B cell (primary cell): ENCODE data around the gene MFRP. TPM values are rescaled to one million over a fixed set of nuclear protein-coding genes. Genes with fewer than 3 reads are reported as not detected.

ENCODE experiments used
- ATAC-seq: fragments of 200-7000 bp; cut with Tn5 transposase; one replicate; pipeline ENCODE4 v1.10.0; 2021; ENCODE audit warnings: low read depth, mild to moderate bottlenecking, moderate number of reproducible peaks, moderate library complexity
- CTCF ChIA-PET: fragments of 350-600 bp; sonication (Branson Sonifier 250); formaldehyde crosslinking; loops from one replicate; lab custom pipeline; 2021; ENCODE audit warnings: antibody characterized with exemption, inconsistent platforms; lab: Charles Lee
- POLR2A ChIA-PET: fragments of 350-600 bp; sonication (Branson Sonifier 250); formaldehyde crosslinking; loops from one replicate; lab custom pipeline; 2021; ENCODE audit warnings: antibody characterized with exemption; lab: Charles Lee
- DNase-seq: peaks from one replicate; pipeline ENCODE4 v3.0.0; 2013
- H2AFZ ChIP-seq: 2 replicates; pipeline ENCODE4 v1.6.1; 2012; ENCODE audit warnings: mild to moderate bottlenecking, low read depth, low read length; ENCODE audit not compliant: insufficient read depth, poor library complexity, severe bottlenecking
- H3K27ac ChIP-seq, 2 donors: 1 replicate in 1 of 2; 2 replicates in 1 of 2; pipeline ENCODE4 v1.5.1; 2012 to 2013; ENCODE audit warnings: low read length in 2 of 2, mild to moderate bottlenecking in 2 of 2, moderate library complexity in 1 of 2
- H3K27me3 ChIP-seq, 4 experiments: fragments of 200-600 bp in 1 of 4; sonication (generic) in 1 of 4; replicated peaks in 1 of 4; 1 replicate in 2 of 4; 2 replicates in 2 of 4; pipeline versions ENCODE4 v1.6.1 to v1.7.0; 2013 to 2016; ENCODE audit warnings: low read length in 3 of 4, mild to moderate bottlenecking in 2 of 4, mixed read lengths in 1 of 4, moderate library complexity in 1 of 4; ENCODE audit not compliant: insufficient read depth in 4 of 4, control insufficient read depth in 3 of 4; ENCODE audit errors: control extremely low read depth in 1 of 4
- H3K36me3 ChIP-seq, 2 experiments: replicated peaks in 1 of 2; 1 replicate in 1 of 2; 2 replicates in 1 of 2; pipeline versions ENCODE4 v1.6.1 to v1.7.1; 2013; ENCODE audit warnings: low read length in 1 of 2; ENCODE audit not compliant: insufficient read depth in 2 of 2, control insufficient read depth in 1 of 2; ENCODE audit errors: control extremely low read depth in 1 of 2, extremely low read depth in 1 of 2
- H3K4me1 ChIP-seq, 2 donors: fragments of 200-600 bp in 1 of 2; sonication (generic) in 1 of 2; 1 replicate in 1 of 2; 2 replicates in 1 of 2; pipeline versions ENCODE4 v1.5.1 to v1.6.1; 2013 to 2017; ENCODE audit warnings: low read length in 2 of 2; ENCODE audit not compliant: control insufficient read depth in 2 of 2, insufficient read depth in 2 of 2
- H3K4me2 ChIP-seq: replicated peaks from 2 replicates; pipeline ENCODE3; 2012; ENCODE audit warnings: mild to moderate bottlenecking, low read depth, low read length; ENCODE audit not compliant: poor library complexity, severe bottlenecking
- H3K4me3 ChIP-seq, 5 experiments: fragments of 200-600 bp in 1 of 5; sonication (generic) in 1 of 5; 1 replicate in 3 of 5; 2 replicates in 2 of 5; pipeline versions ENCODE4 v1.5.1 to v1.7.0; 2011 to 2016; ENCODE audit warnings: low read length in 4 of 5, mild to moderate bottlenecking in 4 of 5, low read depth in 2 of 5, control low read depth in 1 of 5, moderate library complexity in 1 of 5; ENCODE audit not compliant: insufficient read depth in 1 of 5; ENCODE audit errors: control extremely low read depth in 1 of 5, extremely low read depth in 1 of 5
- H3K79me2 ChIP-seq: fragments of 200-600 bp; sonication (generic); one replicate; pipeline ENCODE4 v1.6.0; 2016; ENCODE audit warnings: low read length; ENCODE audit not compliant: control insufficient read depth, insufficient read depth
- H3K9ac ChIP-seq: fragments of 200-600 bp; sonication (generic); 2 replicates; pipeline ENCODE4 v1.6.1; 2017; ENCODE audit warnings: mild to moderate bottlenecking, low read length, moderate library complexity
- H3K9me3 ChIP-seq, 3 donors: one replicate each; pipeline versions ENCODE4 v1.6.1 to v1.7.1; 2013; ENCODE audit warnings: low read length in 2 of 3; ENCODE audit not compliant: control insufficient read depth in 2 of 3, insufficient read depth in 1 of 3; ENCODE audit errors: control extremely low read depth in 1 of 3
- H4K20me1 ChIP-seq: 2 replicates; pipeline ENCODE4 v1.6.0; 2012; ENCODE audit warnings: mild to moderate bottlenecking, low read length; ENCODE audit not compliant: insufficient read depth, control insufficient read depth, poor library complexity, severe bottlenecking
- H3K27ac Mint-ChIP-seq: one replicate; pipeline ENCODE4 v1.8.0; 2021; ENCODE audit warnings: mixed read lengths
- H3K27me3 Mint-ChIP-seq: one replicate; pipeline ENCODE4 v1.8.0; 2021; ENCODE audit warnings: mixed read lengths
- H3K4me1 Mint-ChIP-seq: one replicate; pipeline ENCODE4 v1.8.0; 2021; ENCODE audit warnings: mixed read lengths
- H3K4me3 Mint-ChIP-seq: one replicate; pipeline ENCODE4 v1.8.0; 2021; ENCODE audit warnings: mixed read lengths
- H3K9me3 Mint-ChIP-seq: one replicate; pipeline ENCODE4 v1.8.0; 2022; ENCODE audit warnings: mixed read lengths; ENCODE audit not compliant: insufficient read depth
- EZH2 ChIP-seq: IDR thresholded peaks from 2 replicates; pipeline ENCODE4 v1.6.1; 2012; ENCODE audit warnings: borderline replicate concordance, low read depth, mild to moderate bottlenecking, moderate library complexity, low read length; ENCODE audit not compliant: insufficient read depth, poor library complexity, severe bottlenecking
- WGBS: methylation state at CpG from one replicate; pipeline ENCODE4 v1.1.5; 2013; ENCODE audit warnings: missing lambda C conversion rate; ENCODE audit not compliant: insufficient coverage; 5-methylcytosine and 5-hydroxymethylcytosine counted together
- intact Hi-C: fragments of 100-400 bp; cut with micrococcal nuclease; formaldehyde crosslinking; loops from one replicate; pipeline ENCODE4 v1.10.0; 2022
- polyA plus RNA-seq: library from polyadenylated mRNA; depleted of rRNA; stranded (reverse); fragments of >200 nt; gene quantifications from 2 replicates; pipeline ENCODE4 v1.2.3, GENCODE V29; 2012
- total RNA-seq, 2 donors: library from RNA; stranded (reverse); fragments of 120-200 nt in 1 of 2; gene quantifications; 1 replicate in 1 of 2; 2 replicates in 1 of 2; pipeline versions ENCODE4 v1.2.3 to v1.2.4, GENCODE V29; 2013 to 2022
- TF ChIP-seq, protein P1 (sequence below): fragments of 200-600 bp; IDR thresholded peaks from one replicate; pipeline ENCODE4 v1.8.0; 2022; ENCODE audit warnings: antibody characterized with exemption, mild to moderate bottlenecking

The MFRP gene
- total and polyA plus RNA-seq, 2 donors (not counting 1 experiment from before 2014, with no cell fraction given) = not detected

DNA sequence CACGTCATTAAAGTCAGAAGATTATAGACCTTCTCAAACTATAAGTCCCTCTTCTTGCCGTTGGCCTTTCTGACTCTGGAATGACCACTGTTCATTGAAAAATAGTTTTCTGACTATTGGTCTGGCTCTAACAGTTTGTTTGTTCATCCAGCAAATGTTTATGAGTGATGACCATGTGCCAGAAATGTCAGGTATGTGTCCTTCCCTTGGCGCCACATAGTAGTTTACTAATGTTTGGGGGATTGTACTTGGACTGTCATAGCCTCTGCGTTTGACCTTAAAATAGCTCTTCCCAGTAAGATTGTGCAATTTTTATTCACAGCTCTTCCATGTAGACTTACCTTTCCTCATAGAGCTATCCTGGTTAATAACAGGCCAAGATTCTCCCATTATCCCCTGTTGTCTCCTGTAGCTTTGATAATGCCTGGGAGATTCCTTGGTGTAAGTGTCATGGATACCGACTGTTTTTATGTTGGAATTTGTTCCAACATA, 43.2 kb downstream of the MFRP start:
- Histone ChIP-seq H3K27me3 (no peaks in the 10 kb centered on the region), H3K4me1 (no peaks in the 10 kb centered on the region), H2AFZ (no peak overlapping the region), H3K27ac (no peak overlapping the region), H3K79me2 (no peaks in the 10 kb centered on the region), H3K9me3 (no peaks in the 10 kb centered on the region), H3K4me2 (no peak overlapping the region), H3K4me3 (no peak overlapping the region), H4K20me1 (no peaks in the 10 kb centered on the region), H3K9ac (no peak overlapping the region), H3K36me3 (peaks cover 39 to 72% of the 10 kb centered on the region in 2 experiments)
- Mint-ChIP-seq H3K9me3 (no peaks in the 10 kb centered on the region), H3K27ac (no peak overlapping the region), H3K27me3 (no peaks in the 10 kb centered on the region), H3K4me3 (no peak overlapping the region), H3K4me1 (no peaks in the 10 kb centered on the region)
- intact Hi-C loops = no loop called here
- ChIA-PET POLR2A (no interaction called here), CTCF (interaction anchor here (0.9 to 1.6 kb wide), 2 partner anchors 19 to 20 kb away, joined by 3 to 4 read pairs; no protein-coding TSS in a partner anchor)
- no peak for TF ChIP-seq EZH2
- TF ChIP-seq, protein P1, sequence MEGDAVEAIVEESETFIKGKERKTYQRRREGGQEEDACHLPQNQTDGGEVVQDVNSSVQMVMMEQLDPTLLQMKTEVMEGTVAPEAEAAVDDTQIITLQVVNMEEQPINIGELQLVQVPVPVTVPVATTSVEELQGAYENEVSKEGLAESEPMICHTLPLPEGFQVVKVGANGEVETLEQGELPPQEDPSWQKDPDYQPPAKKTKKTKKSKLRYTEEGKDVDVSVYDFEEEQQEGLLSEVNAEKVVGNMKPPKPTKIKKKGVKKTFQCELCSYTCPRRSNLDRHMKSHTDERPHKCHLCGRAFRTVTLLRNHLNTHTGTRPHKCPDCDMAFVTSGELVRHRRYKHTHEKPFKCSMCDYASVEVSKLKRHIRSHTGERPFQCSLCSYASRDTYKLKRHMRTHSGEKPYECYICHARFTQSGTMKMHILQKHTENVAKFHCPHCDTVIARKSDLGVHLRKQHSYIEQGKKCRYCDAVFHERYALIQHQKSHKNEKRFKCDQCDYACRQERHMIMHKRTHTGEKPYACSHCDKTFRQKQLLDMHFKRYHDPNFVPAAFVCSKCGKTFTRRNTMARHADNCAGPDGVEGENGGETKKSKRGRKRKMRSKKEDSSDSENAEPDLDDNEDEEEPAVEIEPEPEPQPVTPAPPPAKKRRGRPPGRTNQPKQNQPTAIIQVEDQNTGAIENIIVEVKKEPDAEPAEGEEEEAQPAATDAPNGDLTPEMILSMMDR = no peak
- no peak for ATAC-seq
- no peak for DNase-seq
- 100% methylated on average over 1 of the region's 5 CpGs for WGBS

DNA sequence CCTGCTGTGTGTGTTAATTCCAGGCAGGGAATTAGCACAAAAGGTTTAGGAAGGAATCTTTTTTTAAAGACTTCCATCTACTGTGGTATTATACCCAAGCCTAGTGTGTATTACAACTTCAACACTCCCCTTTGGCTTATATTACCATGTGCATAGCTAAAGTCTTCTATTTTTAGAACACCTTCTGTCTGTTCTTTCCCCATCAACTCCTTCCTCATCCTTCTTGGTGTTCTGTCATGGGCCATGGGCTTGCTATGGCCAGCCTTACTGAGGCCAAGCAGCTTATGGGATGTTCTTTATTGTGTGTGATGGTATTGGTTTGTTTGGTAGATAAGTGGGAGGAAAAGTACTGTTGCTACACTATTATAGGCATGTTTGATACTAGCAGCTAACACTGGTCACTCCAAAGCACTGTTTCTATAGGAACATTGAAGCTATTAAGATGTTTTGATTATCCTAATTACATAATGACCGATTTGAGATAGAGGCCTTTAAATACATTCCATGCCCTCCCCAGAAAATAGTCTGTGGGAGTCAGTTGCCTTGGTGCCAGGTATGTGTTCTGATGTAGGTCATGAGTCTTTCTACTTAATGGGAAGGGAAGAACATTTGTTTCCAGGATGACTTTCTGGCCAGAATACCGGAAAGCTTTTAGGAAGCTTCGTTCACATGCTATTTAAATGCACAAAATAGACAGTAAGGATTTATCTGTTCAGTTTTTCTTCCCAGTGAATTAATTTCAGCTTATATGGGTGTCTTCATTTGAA, 46.1 kb downstream of the MFRP start:
- TF ChIP-seq, protein P1 = no peak
- TF ChIP-seq EZH2 = no peak
- Histone ChIP-seq H3K4me2 (no peak overlapping the region), H3K79me2 (no peaks in the 10 kb centered on the region), H4K20me1 (no peaks in the 10 kb centered on the region), H3K4me3 (no peak overlapping the region), H3K27me3 (no peaks in the 10 kb centered on the region), H2AFZ (no peak overlapping the region), H3K9ac (no peak overlapping the region), H3K4me1 (no peaks in the 10 kb centered on the region), H3K9me3 (no peaks in the 10 kb centered on the region), H3K36me3 (peaks cover 38 to 83% of the 10 kb centered on the region in 2 experiments), H3K27ac (no peak overlapping the region)
- ChIA-PET CTCF (interaction anchor here (0.9 to 2.0 kb wide), 5 partner anchors 21 to 131 kb away, joined by 3 to 5 read pairs (median 4); no protein-coding TSS in a partner anchor), POLR2A (no interaction called here)
- ATAC-seq (no peak), DNase-seq (no peak)
- Mint-ChIP-seq H3K4me3 (no peak overlapping the region), H3K27ac (no peak overlapping the region), H3K27me3 (no peaks in the 10 kb centered on the region), H3K4me1 (no peaks in the 10 kb centered on the region), H3K9me3 (no peaks in the 10 kb centered on the region)
- no CpG with 5 or more reads among the region's 3 CpGs for WGBS
- intact Hi-C loops = no loop called here
